ENCODE data around the gene ATP1A4.
A peak's percentile ranks its signal among the peaks of the same experiment; 100 is the strongest.
"Not testable (repeated sequence)": the region's sequence is repeated elsewhere in the genome, so short reads cannot be mapped to it uniquely, and the experiment has no call there.

ATP1A4 gene

GRCh38 chr1:160122978-160123495 lies 28.4 kb upstream of the ATP1A4 start:
- DNase-seq (ENCODE audit: low read depth), result no peak
- no peak overlapping the region for H3K4me3 ChIP-seq (ENCODE audit: low read depth, low read length)
- TF ChIP-seq, protein P1, sequence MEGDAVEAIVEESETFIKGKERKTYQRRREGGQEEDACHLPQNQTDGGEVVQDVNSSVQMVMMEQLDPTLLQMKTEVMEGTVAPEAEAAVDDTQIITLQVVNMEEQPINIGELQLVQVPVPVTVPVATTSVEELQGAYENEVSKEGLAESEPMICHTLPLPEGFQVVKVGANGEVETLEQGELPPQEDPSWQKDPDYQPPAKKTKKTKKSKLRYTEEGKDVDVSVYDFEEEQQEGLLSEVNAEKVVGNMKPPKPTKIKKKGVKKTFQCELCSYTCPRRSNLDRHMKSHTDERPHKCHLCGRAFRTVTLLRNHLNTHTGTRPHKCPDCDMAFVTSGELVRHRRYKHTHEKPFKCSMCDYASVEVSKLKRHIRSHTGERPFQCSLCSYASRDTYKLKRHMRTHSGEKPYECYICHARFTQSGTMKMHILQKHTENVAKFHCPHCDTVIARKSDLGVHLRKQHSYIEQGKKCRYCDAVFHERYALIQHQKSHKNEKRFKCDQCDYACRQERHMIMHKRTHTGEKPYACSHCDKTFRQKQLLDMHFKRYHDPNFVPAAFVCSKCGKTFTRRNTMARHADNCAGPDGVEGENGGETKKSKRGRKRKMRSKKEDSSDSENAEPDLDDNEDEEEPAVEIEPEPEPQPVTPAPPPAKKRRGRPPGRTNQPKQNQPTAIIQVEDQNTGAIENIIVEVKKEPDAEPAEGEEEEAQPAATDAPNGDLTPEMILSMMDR (conservative IDR thresholded peaks at IDR 0.05; ENCODE audit: low read depth, low read length), result no peak

DNA sequence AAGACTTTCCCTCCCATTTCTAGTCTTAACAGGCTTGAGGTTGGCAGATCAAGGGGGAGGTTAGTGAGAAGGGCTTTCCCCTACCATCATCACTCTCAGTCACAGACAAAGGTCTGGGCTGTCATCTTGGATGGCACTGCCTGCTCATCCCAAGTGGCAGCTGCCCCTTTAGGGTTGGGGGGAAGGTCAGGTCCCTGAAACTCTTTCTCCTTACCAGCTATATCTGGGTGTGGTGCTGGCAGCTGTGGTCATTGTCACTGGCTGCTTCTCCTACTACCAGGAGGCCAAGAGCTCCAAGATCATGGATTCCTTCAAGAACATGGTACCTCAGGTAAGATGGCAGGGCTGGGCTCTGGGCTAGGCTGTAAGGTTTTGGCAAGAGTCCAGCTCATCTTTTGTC lies 27.7 kb upstream of the ATP1A4 start:
- no peak for DNase-seq (ENCODE audit: low read depth)
- no peak overlapping the region for H3K4me3 ChIP-seq (ENCODE audit: low read depth, low read length)
- TF ChIP-seq, protein P1 (conservative IDR thresholded peaks at IDR 0.05; ENCODE audit: low read depth, low read length), result no peak

- H3K4me3 ChIP-seq (ENCODE audit: low read depth, low read length), result no peak overlapping the region
- TF ChIP-seq, protein P1 (conservative IDR thresholded peaks at IDR 0.05; ENCODE audit: low read depth, low read length), result peak; percentile 47
- peak; percentile 94 for DNase-seq (ENCODE audit: low read depth)
These were observed 26.5 kb upstream of the ATP1A4 start for GRCh38 chr1:160124705-160125478.

GRCh38 chr1:160125746-160126145 lies 25.7 kb upstream of the ATP1A4 start:
- H3K4me3 ChIP-seq (ENCODE audit: low read depth, low read length), result no peak overlapping the region
- TF ChIP-seq, protein P1 (conservative IDR thresholded peaks at IDR 0.05; ENCODE audit: low read depth, low read length), result no peak
- peak; percentile 66 for DNase-seq (ENCODE audit: low read depth)

GRCh38 chr1:160126342-160126741 lies 25.1 kb upstream of the ATP1A4 start:
- not testable (repeated sequence) for DNase-seq (ENCODE audit: low read depth)

DNA sequence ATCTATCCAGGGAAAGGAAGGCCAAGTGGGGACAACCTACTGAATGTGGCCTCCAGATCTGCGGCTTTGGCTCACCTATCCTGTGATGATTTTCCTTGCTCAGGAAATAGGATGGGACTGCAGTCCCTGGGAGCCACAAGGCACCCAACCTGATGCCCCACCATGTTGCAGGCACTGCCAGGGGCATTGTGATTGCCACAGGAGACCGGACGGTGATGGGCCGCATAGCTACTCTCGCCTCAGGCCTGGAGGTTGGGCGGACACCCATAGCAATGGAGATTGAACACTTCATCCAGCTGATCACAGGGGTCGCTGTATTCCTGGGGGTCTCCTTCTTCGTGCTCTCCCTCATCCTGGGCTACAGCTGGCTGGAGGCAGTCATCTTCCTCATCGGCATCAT lies 24.0 kb upstream of the ATP1A4 start:
- TF ChIP-seq, protein P1 (conservative IDR thresholded peaks at IDR 0.05; ENCODE audit: low read depth, low read length), result no peak
- DNase-seq (ENCODE audit: low read depth), result no peak
- no peak overlapping the region for H3K4me3 ChIP-seq (ENCODE audit: low read depth, low read length)

More at GRCh38 chr1:160126342-160126741, 25.1 kb upstream of the ATP1A4 start:
- H3K4me3 ChIP-seq (ENCODE audit: low read depth, low read length), result not testable (repeated sequence)

- TF ChIP-seq, protein P1 (conservative IDR thresholded peaks at IDR 0.05; ENCODE audit: low read depth, low read length), result no peak
- DNase-seq (ENCODE audit: low read depth), result peak; percentile 74
These were observed 23.4 kb upstream of the ATP1A4 start for GRCh38 chr1:160127865-160128523.

More at GRCh38 chr1:160127865-160128523, 23.4 kb upstream of the ATP1A4 start:
- H3K4me3 ChIP-seq (ENCODE audit: low read depth, low read length), result no peak overlapping the region

All from choroid plexus epithelial cell (primary cell).